ENCODE results near the gene GGT6. TPM values are rescaled to one million over a fixed set of nuclear protein-coding genes. Genes with fewer than 3 reads are reported as not detected.
A peak's percentile ranks its signal among the peaks of the same experiment; 100 is the strongest.

The GGT6 gene
- total and polyA plus RNA-seq, 2 experiments from 2014 or later, result not detected

GRCh38 chr17:4523946-4524345, 36.4 kb downstream of the GGT6 start:
- no peak overlapping the region for H3K27ac ChIP-seq
- H3K4me3 ChIP-seq, result no peak overlapping the region
- H3K36me3 ChIP-seq, result no peaks in the 10 kb centered on the region
- no peak for TF ChIP-seq CTCF (IDR thresholded peaks at IDR 0.05; ENCODE audit: low read depth, low read length)
- no peaks in the 10 kb centered on the region for H3K27me3 ChIP-seq
- no peak for DNase-seq (ENCODE audit: low read depth in 1 of 2, low spot score in 1 of 2)
- no peaks in the 10 kb centered on the region for H3K9me3 ChIP-seq (ENCODE audit: low read depth)
- H3K4me1 ChIP-seq (ENCODE audit: low read depth), result no peaks in the 10 kb centered on the region

GRCh38 chr17:4522661-4523060, 37.7 kb downstream of the GGT6 start:
- no peak for DNase-seq (ENCODE audit: low read depth in 1 of 2, low spot score in 1 of 2)
- Histone ChIP-seq H3K4me1 (ENCODE audit: low read depth) (no peaks in the 10 kb centered on the region), H3K9me3 (ENCODE audit: low read depth) (no peaks in the 10 kb centered on the region), H3K27me3 (no peaks in the 10 kb centered on the region), H3K27ac (no peak overlapping the region), H3K4me3 (no peak overlapping the region), H3K36me3 (no peaks in the 10 kb centered on the region)
- TF ChIP-seq CTCF (IDR thresholded peaks at IDR 0.05; ENCODE audit: low read depth, low read length), result no peak

- Histone ChIP-seq H3K4me3 (no peak overlapping the region), H3K36me3 (no peaks in the 10 kb centered on the region), H3K27me3 (no peaks in the 10 kb centered on the region), H3K4me1 (ENCODE audit: low read depth) (no peaks in the 10 kb centered on the region), H3K9me3 (ENCODE audit: low read depth) (no peaks in the 10 kb centered on the region), H3K27ac (no peak overlapping the region)
- TF ChIP-seq CTCF (IDR thresholded peaks at IDR 0.05; ENCODE audit: low read depth, low read length), result no peak
- DNase-seq (ENCODE audit: low read depth in 1 of 2, low spot score in 1 of 2), result peak in 1 of 2 donors; percentile 62
Measured at GRCh38 chr17:4520894-4521600, 39.3 kb downstream of the GGT6 start.

GRCh38 chr17:4520060-4520893, 40.1 kb downstream of the GGT6 start:
- no peaks in the 10 kb centered on the region for H3K27me3 ChIP-seq
- no peaks in the 10 kb centered on the region for H3K36me3 ChIP-seq
- H3K27ac ChIP-seq, result no peak overlapping the region
- H3K9me3 ChIP-seq (ENCODE audit: low read depth), result no peaks in the 10 kb centered on the region
- H3K4me1 ChIP-seq (ENCODE audit: low read depth), result no peaks in the 10 kb centered on the region
- TF ChIP-seq CTCF (IDR thresholded peaks at IDR 0.05; ENCODE audit: low read depth, low read length), result no peak
- DNase-seq (ENCODE audit: low read depth in 1 of 2, low spot score in 1 of 2), result no peak
- no peak overlapping the region for H3K4me3 ChIP-seq

GRCh38 chr17:4519361-4519788, 41.0 kb downstream of the GGT6 start:
- no peak for DNase-seq (ENCODE audit: low read depth in 1 of 2, low spot score in 1 of 2)
- Histone ChIP-seq H3K9me3 (ENCODE audit: low read depth) (no peaks in the 10 kb centered on the region), H3K4me1 (ENCODE audit: low read depth) (no peaks in the 10 kb centered on the region), H3K36me3 (no peaks in the 10 kb centered on the region), H3K27me3 (no peaks in the 10 kb centered on the region), H3K27ac (no peak overlapping the region), H3K4me3 (no peak overlapping the region)
- TF ChIP-seq CTCF (IDR thresholded peaks at IDR 0.05; ENCODE audit: low read depth, low read length), result no peak

Measured in cardiac muscle cell (in vitro differentiated cells and primary cell).